AG09309 (cell line): ENCODE data around the gene KMT5B.

Experiments used
- DNase-seq: peaks from one replicate; pipeline ENCODE4 v3.0.0-alpha.2; 2010; ENCODE audit warnings: low read depth
- H3K4me3 ChIP-seq: 2 replicates; pipeline ENCODE4 v1.5.1; 2011; ENCODE audit warnings: mild to moderate bottlenecking, low read depth, low read length, moderate library complexity; ENCODE audit not compliant: control insufficient read depth
- TF ChIP-seq, protein P1 (sequence below): IDR thresholded peaks from 2 replicates; pipeline ENCODE4 v1.5.1; 2011; ENCODE audit warnings: mild to moderate bottlenecking, low read depth, low read length, inconsistent platforms; ENCODE audit not compliant: insufficient read depth, control insufficient read depth; ENCODE audit errors: missing control alignments

The KMT5B gene

DNA sequence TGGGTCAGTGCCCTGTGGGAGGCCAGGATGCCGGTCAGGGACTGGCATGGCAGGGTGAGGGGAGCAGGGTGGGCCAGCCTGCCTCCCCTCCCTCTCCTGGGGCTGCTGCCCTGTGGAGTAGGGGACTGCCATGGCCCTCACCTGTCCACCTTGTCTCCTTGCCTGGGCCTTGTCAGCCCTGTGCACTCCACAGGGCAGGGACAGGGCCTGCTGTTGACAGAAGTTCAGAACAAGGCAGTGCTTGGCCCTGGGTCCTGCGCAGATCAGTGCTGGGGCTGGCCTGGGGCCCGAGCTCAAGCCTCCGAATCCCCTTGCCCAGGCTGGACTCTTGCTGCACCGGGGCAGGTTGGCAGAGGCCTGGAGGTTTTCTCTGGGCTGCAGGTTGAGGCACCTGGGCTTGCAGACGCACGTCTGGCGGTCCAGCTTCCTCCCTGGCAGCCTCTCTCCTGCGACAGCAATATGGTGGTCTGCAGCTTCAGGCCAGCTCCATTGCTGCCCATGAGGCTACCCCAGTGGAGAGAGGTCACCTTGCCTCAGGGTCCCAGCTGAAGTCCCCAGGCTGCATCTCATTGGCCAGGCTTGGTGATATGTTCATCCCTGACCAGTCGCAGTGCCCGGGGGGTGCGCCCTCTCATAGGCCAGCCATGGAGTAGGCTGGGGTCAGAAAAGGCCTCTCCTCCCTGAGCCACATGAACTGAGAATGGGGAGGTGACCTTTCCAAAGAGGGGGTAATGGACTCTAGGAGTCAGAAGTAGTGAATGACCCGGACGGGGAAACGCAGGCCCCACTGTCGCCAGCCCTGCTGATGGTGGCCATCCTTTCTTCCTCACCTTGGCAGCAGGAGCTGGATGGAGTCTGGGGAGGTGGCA, 70.4 kb downstream of the KMT5B start:
- TF ChIP-seq, protein P1, sequence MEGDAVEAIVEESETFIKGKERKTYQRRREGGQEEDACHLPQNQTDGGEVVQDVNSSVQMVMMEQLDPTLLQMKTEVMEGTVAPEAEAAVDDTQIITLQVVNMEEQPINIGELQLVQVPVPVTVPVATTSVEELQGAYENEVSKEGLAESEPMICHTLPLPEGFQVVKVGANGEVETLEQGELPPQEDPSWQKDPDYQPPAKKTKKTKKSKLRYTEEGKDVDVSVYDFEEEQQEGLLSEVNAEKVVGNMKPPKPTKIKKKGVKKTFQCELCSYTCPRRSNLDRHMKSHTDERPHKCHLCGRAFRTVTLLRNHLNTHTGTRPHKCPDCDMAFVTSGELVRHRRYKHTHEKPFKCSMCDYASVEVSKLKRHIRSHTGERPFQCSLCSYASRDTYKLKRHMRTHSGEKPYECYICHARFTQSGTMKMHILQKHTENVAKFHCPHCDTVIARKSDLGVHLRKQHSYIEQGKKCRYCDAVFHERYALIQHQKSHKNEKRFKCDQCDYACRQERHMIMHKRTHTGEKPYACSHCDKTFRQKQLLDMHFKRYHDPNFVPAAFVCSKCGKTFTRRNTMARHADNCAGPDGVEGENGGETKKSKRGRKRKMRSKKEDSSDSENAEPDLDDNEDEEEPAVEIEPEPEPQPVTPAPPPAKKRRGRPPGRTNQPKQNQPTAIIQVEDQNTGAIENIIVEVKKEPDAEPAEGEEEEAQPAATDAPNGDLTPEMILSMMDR: no peak
- no peak overlapping the region for H3K4me3 ChIP-seq

DNA sequence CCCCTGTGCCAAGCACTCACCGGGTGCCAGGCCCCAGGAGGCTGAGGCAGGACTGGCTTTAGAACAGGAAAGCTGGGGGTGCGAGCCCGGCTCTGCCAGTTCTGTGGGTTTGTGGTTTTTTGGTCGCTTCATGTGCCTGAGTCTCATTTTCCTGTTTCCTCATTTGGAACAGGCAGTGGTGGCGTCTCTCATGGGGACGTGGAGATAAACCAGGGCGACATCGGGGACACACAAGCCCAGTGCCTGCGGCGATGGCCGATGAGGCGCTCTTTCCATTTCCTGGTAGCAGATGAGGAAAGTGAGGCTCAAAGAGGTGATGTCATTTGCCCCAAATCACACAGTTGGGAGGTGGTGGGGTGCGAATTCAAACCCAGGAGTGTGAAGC, 71.1 kb downstream of the KMT5B start:
- no peak overlapping the region for H3K4me3 ChIP-seq
- no peak for DNase-seq
- TF ChIP-seq, protein P1: no peak

More for the DNA sequence above, 70.4 kb downstream of the KMT5B start:
- no peak for DNase-seq

GRCh38 chr11:68141246-68142027, 71.7 kb downstream of the KMT5B start:
- TF ChIP-seq, protein P1: no peak
- no peak overlapping the region for H3K4me3 ChIP-seq
- no peak for DNase-seq

- TF ChIP-seq, protein P1: no peak
- DNase-seq: no peak
- no peak overlapping the region for H3K4me3 ChIP-seq
Observed at GRCh38 chr11:68140496-68141245, 72.4 kb downstream of the KMT5B start.

- 0 out of 2 replicates have a peak overlapping the region, but pooled peaks have one; percentile 5 for H3K4me3 ChIP-seq
- no peak for DNase-seq
- TF ChIP-seq, protein P1: no peak
Observed at GRCh38 chr11:68138237-68138636, 74.9 kb downstream of the KMT5B start.

GRCh38 chr11:68137833-68138232, 75.3 kb downstream of the KMT5B start:
- H3K4me3 ChIP-seq: peak overlapping the region; percentile 5; the same call in 1 of the 2 replicates
- no peak for DNase-seq
- TF ChIP-seq, protein P1: no peak
